ENCODE measurements around the gene ROBO3.

ROBO3 gene

DNA sequence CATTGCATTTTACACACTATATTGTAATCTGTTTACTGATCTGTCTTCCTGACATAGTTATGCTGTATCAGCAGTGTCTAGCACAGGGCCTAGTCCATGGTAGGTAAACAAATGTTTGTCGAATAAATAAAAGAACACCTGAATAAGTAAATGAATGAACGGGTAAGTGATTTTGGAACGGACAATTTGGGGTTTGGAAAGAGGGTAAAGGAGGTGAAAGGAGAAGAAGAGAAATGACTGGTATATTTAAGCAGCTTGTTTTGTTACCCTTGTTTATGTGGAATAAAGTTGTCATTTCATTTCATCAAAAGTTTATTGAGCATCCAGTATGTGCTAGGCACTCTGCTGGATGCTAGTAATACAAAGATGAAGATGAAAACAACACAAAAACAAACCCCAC, 53.7 kb downstream of the ROBO3 start, which contains the start of gene HEPN1:
HEPN1 (plus strand) TSS at position 301 of the 400 bp plus-strand sequence.
- ATAC-seq (replicated peaks), result no peak
- peaks cover 4 to 8% of the 10 kb centered on the region in 2 donors for H3K4me1 Mint-ChIP-seq (ENCODE audit: low read depth in 2 of 2)
- H3K9me3 Mint-ChIP-seq, result no peaks in the 10 kb centered on the region
- H3K4me3 Mint-ChIP-seq, result peak within 1 kb of the TSS in 1 of 2 donors; percentile 18
- H3K36me3 Mint-ChIP-seq (ENCODE audit: insufficient read depth), result no peaks in the 10 kb centered on the region
- no peak for DNase-seq
- peaks cover 0 to 16% of the 10 kb centered on the region in 2 donors for H3K27me3 Mint-ChIP-seq
- no peak within 1 kb of the TSS for H3K27ac Mint-ChIP-seq

DNA sequence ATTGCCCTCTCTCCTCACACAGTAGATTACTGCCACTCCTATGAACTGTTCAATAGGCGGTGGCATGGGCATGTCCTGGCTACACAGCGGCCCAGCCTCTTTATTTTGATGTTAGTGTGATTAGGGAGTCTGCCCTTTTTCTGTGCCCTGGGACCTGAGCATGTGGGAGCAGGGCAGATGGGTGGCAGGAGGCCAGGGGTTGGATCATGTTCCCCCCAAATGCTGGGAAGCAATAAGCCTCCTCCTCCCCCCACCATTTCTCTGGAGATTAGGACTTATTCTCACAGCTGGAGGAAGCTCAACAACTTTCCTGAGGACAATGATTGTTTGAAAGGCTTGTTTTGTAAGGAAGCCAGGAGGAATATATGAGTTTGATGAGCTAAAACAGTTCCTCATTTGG, 54.7 kb downstream of the ROBO3 start:
- DNase-seq (no peak), ATAC-seq (replicated peaks) (no peak)
- H3K4me3 Mint-ChIP-seq, result peak overlapping the region in 1 of 2 donors; percentile 18
- no peaks in the 10 kb centered on the region for H3K36me3 Mint-ChIP-seq (ENCODE audit: insufficient read depth)
- peaks cover 0 to 16% of the 10 kb centered on the region in 2 donors for H3K27me3 Mint-ChIP-seq
- peaks cover 4 to 8% of the 10 kb centered on the region in 2 donors for H3K4me1 Mint-ChIP-seq (ENCODE audit: low read depth in 2 of 2)
- H3K27ac Mint-ChIP-seq, result no peak overlapping the region
- H3K9me3 Mint-ChIP-seq, result no peaks in the 10 kb centered on the region

GRCh38 chr11:124920356-124920755, 55.1 kb downstream of the ROBO3 start:
- peaks cover 0 to 16% of the 10 kb centered on the region in 2 donors for H3K27me3 Mint-ChIP-seq
- H3K9me3 Mint-ChIP-seq, result no peaks in the 10 kb centered on the region
- ATAC-seq (replicated peaks) (no peak), DNase-seq (no peak)
- H3K4me3 Mint-ChIP-seq, result peak overlapping the region; percentile 21 to 56
- H3K36me3 Mint-ChIP-seq (ENCODE audit: insufficient read depth), result no peaks in the 10 kb centered on the region
- H3K4me1 Mint-ChIP-seq (ENCODE audit: low read depth in 2 of 2), result peaks cover 4 to 8% of the 10 kb centered on the region in 2 donors
- H3K27ac Mint-ChIP-seq, result no peak overlapping the region

DNA sequence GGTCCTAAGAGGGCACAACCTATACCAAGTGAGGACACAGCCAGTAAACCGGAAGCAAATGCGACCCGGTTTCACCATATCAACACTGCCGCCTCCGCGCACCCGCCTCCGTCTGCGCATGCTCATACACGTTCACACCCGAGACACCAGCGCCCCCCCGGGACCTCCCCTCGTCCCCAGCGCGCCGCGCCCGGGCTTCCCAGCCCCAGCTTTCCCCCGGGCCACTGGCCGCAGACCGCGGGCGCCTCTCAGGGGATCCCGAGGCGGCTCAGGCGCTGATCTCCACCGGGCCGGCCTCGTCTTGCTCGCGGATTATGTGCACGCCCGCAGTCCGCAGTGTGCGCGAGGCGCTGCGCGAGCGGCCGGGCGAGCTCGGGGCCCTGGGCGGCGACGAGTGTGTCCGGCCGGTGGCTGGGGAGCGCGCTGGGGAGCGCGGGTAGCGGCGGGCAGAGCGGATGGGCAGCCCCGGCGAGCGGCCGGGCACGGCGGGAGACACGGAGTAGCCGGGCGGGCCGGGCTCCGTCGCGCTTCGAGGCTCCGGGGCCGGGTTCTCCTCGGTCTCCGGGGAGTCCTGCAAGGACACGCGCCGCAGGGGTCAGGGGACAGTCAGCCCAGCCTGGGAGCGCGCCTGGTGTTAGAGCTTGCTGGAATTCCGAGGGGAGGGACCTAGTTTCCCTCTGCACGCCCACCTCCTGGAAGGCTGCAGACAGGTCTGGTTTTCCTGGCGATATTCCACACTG, 55.8 kb downstream of the ROBO3 start:
- Mint-ChIP-seq H3K4me3 (peak overlapping the region; percentile 21 to 56), H3K27me3 (peaks cover 0 to 14% of the 10 kb centered on the region in 2 donors), H3K4me1 (ENCODE audit: low read depth in 2 of 2) (peaks cover 4 to 8% of the 10 kb centered on the region in 2 donors), H3K27ac (no peak overlapping the region), H3K36me3 (ENCODE audit: insufficient read depth) (no peaks in the 10 kb centered on the region), H3K9me3 (no peaks in the 10 kb centered on the region)
- DNase-seq (peak; percentile 61 to 71 (median 64)), ATAC-seq (replicated peaks) (peak; percentile 90)

- Mint-ChIP-seq H3K9me3 (no peaks in the 10 kb centered on the region), H3K4me1 (ENCODE audit: low read depth in 2 of 2) (peaks cover 4 to 8% of the 10 kb centered on the region in 2 donors), H3K4me3 (no peak overlapping the region), H3K36me3 (ENCODE audit: insufficient read depth) (no peaks in the 10 kb centered on the region), H3K27ac (no peak overlapping the region), H3K27me3 (peaks cover 0 to 7% of the 10 kb centered on the region in 2 donors)
- no peak for ATAC-seq (replicated peaks)
- no peak for DNase-seq
These were observed 57.6 kb downstream of the ROBO3 start for GRCh38 chr11:124922831-124923230.

DNA sequence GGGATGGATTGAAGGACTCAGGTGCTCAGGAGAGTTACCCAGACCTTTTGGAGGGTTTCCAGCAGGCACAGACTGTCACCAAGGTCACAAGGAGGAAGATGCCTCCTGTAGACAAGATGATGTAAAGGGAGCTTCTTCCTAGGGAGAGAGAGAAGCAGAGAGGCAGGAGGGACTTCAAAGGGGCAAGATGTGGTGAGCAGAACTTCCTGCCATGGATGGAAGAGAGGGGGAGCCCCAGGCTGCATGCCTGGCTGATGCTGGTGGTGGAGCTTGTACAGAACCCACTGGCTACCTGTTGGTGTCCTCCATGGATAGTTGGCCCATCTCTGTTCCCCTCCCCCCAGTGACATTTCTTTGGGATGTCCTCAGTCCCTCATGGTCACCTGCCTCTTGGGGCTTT, 58.1 kb downstream of the ROBO3 start:
- Mint-ChIP-seq H3K4me3 (no peak overlapping the region), H3K36me3 (ENCODE audit: insufficient read depth) (no peaks in the 10 kb centered on the region), H3K27me3 (peaks cover 0 to 7% of the 10 kb centered on the region in 2 donors), H3K27ac (no peak overlapping the region), H3K9me3 (no peaks in the 10 kb centered on the region), H3K4me1 (ENCODE audit: low read depth in 2 of 2) (peaks cover 4 to 8% of the 10 kb centered on the region in 2 donors)
- no peak for ATAC-seq (replicated peaks)
- no peak for DNase-seq

DNA sequence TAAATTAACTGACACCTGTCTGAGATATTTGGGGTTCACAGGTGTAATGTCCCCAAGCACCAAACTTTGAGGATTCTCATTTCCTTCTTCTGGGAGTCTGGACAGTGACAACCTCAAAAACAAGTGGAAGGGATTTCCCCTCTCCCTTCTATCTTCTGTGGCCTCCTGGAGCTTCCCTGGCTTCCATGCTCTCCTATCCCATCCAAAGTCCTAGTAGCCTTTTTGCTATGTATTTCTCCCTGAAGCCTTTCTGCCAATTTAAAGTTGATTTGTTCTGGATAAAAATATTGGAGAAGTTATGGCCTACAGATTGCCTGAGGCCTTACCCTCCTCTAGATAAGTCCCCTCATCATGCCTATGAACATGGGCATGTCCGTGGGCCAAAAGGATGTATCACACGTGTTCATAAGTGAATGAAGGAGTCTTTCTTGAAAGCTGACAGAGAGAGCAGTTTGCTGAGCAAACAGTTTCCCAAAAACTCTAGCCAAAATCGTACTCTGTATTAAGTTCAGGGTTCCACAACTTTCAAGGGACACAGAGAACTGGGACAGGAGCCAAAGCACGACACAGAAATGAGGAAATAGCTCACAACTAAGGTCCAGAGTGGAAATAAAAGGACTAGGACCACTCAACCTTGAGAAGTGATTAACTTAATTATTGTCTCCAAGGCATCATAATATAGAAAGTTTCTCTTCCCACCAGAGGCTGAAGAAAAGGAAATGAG, 63.9 kb downstream of the ROBO3 start:
- Mint-ChIP-seq H3K27ac (no peak overlapping the region), H3K36me3 (ENCODE audit: insufficient read depth) (no peaks in the 10 kb centered on the region), H3K27me3 (no peaks in the 10 kb centered on the region), H3K4me3 (no peak overlapping the region), H3K9me3 (no peaks in the 10 kb centered on the region), H3K4me1 (ENCODE audit: low read depth in 2 of 2) (peaks cover 0 to 3% of the 10 kb centered on the region in 2 donors)
- ATAC-seq (replicated peaks) (no peak), DNase-seq (no peak)

GRCh38 chr11:124930799-124931198, 65.6 kb downstream of the ROBO3 start:
- no peaks in the 10 kb centered on the region for H3K36me3 Mint-ChIP-seq (ENCODE audit: insufficient read depth)
- peaks cover 0 to 2% of the 10 kb centered on the region in 2 donors for H3K27me3 Mint-ChIP-seq
- peak overlapping the region in 1 of 2 donors; percentile 10 for H3K27ac Mint-ChIP-seq
- DNase-seq (no peak), ATAC-seq (replicated peaks) (no peak)
- no peaks in the 10 kb centered on the region for H3K9me3 Mint-ChIP-seq
- H3K4me3 Mint-ChIP-seq, result no peak overlapping the region
- peaks cover 0 to 3% of the 10 kb centered on the region in 2 donors for H3K4me1 Mint-ChIP-seq (ENCODE audit: low read depth in 2 of 2)

Measured in effector memory CD8-positive, alpha-beta T cell (primary cell).